Trophoblast cell (in vitro differentiated cells and primary cell): Measurements from ENCODE around the gene EPN1. TPM values are rescaled to one million over a fixed set of nuclear protein-coding genes. Genes with fewer than 3 reads are reported as not detected.
A peak's percentile ranks its signal among the peaks of the same experiment; 100 is the strongest.

ENCODE experiments used
- DNase-seq, 2 donors: peaks; one replicate each; pipeline ENCODE4 v3.0.0-alpha.2; 2016
- H2AFZ ChIP-seq: 2 replicates; pipeline ENCODE4 v1.6.1; 2013; ENCODE audit warnings: low read length, moderate library complexity, mild to moderate bottlenecking; ENCODE audit not compliant: insufficient read depth, poor library complexity
- H2AK5ac ChIP-seq: 2 replicates; pipeline ENCODE4 v1.6.1; 2013; ENCODE audit warnings: mild to moderate bottlenecking, low read length
- H2BK120ac ChIP-seq: 2 replicates; pipeline ENCODE4 v1.6.1; 2013; ENCODE audit warnings: low read length, mild to moderate bottlenecking, moderate library complexity; ENCODE audit not compliant: insufficient read depth, poor library complexity
- H2BK12ac ChIP-seq: 2 replicates; pipeline ENCODE4 v1.6.1; 2013; ENCODE audit warnings: mild to moderate bottlenecking, low read length, moderate library complexity
- H2BK5ac ChIP-seq: 2 replicates; pipeline ENCODE4 v1.6.1; 2013; ENCODE audit warnings: low read length, low read depth, moderate library complexity, mild to moderate bottlenecking; ENCODE audit not compliant: poor library complexity
- H3K14ac ChIP-seq: 2 replicates; pipeline ENCODE4 v1.6.1; 2013; ENCODE audit warnings: mild to moderate bottlenecking, low read length
- H3K18ac ChIP-seq: 2 replicates; pipeline ENCODE4 v1.6.1; 2013; ENCODE audit warnings: mild to moderate bottlenecking, low read length
- H3K23ac ChIP-seq: 2 replicates; pipeline ENCODE4 v1.6.1; 2013; ENCODE audit warnings: low read length
- H3K27ac ChIP-seq: 2 replicates; pipeline ENCODE4 v1.5.1; 2013; ENCODE audit warnings: low read depth, mild to moderate bottlenecking, inconsistent platforms, low read length, moderate library complexity
- H3K27me3 ChIP-seq: 2 replicates; pipeline ENCODE4 v1.6.1; 2013; ENCODE audit warnings: inconsistent platforms, mild to moderate bottlenecking, low read length, moderate library complexity; ENCODE audit not compliant: insufficient read depth
- H3K36me3 ChIP-seq, 2 experiments: 1 replicate in 1 of 2; 2 replicates in 1 of 2; pipeline ENCODE4 v1.6.1; 2013; ENCODE audit warnings: low read length in 2 of 2, mild to moderate bottlenecking in 2 of 2, moderate library complexity in 1 of 2; ENCODE audit not compliant: insufficient read depth in 2 of 2, control insufficient read depth in 1 of 2
- H3K4ac ChIP-seq: 2 replicates; pipeline ENCODE4 v1.6.1; 2013; ENCODE audit warnings: low read depth, mild to moderate bottlenecking, low read length, moderate library complexity
- H3K4me1 ChIP-seq, 2 experiments: 1 replicate in 1 of 2; 2 replicates in 1 of 2; pipeline ENCODE4 v1.6.1; 2013; ENCODE audit warnings: low read length in 2 of 2, mild to moderate bottlenecking in 2 of 2, moderate library complexity in 1 of 2; ENCODE audit not compliant: insufficient read depth in 2 of 2, control insufficient read depth in 1 of 2
- H3K4me2 ChIP-seq: 2 replicates; pipeline ENCODE4 v1.6.1; 2013; ENCODE audit warnings: inconsistent platforms, mild to moderate bottlenecking, low read length, moderate library complexity
- H3K4me3 ChIP-seq: 2 replicates; pipeline ENCODE4 v1.5.1; 2013; ENCODE audit warnings: mild to moderate bottlenecking, low read depth, low read length, inconsistent platforms
- H3K79me1 ChIP-seq: one replicate; pipeline ENCODE4 v1.6.1; 2013; ENCODE audit warnings: low read length
- H3K79me2 ChIP-seq: 2 replicates; pipeline ENCODE4 v1.6.1; 2013; ENCODE audit warnings: low read length, mild to moderate bottlenecking; ENCODE audit not compliant: control insufficient read depth, insufficient read depth, poor library complexity
- H3K9ac ChIP-seq: 2 replicates; pipeline ENCODE4 v1.6.1; 2013; ENCODE audit warnings: mild to moderate bottlenecking, low read length
- H3K9me3 ChIP-seq: 2 replicates; pipeline ENCODE4 v1.6.1; 2013; ENCODE audit warnings: low read depth, mild to moderate bottlenecking, control low read depth, inconsistent platforms, low read length; ENCODE audit not compliant: insufficient read depth
- H4K12ac ChIP-seq: 2 replicates; pipeline ENCODE4 v1.6.1; 2013; ENCODE audit warnings: low read depth, mild to moderate bottlenecking, low read length, moderate library complexity
- H4K8ac ChIP-seq: 2 replicates; pipeline ENCODE4 v1.6.1; 2013; ENCODE audit warnings: low read depth, mild to moderate bottlenecking, low read length, moderate library complexity
- H4K91ac ChIP-seq: one replicate; pipeline ENCODE4 v1.6.1; 2013; ENCODE audit warnings: low read depth, mild to moderate bottlenecking, low read length, moderate library complexity
- WGBS: extraction: QIAGEN DNeasy Blood & Tissue Kit; methylation state at CpG from one replicate; pipeline ENCODE4 v1.1.7; 2013; ENCODE audit warnings: missing lambda C conversion rate; ENCODE audit not compliant: insufficient read length, insufficient coverage; ENCODE audit errors: extremely low coverage; 5-methylcytosine and 5-hydroxymethylcytosine counted together
- polyA plus RNA-seq: library from polyadenylated mRNA; stranded (reverse); fragments of 200-250 nt; gene quantifications from 2 replicates; pipeline ENCODE4 v1.2.3, GENCODE V29; 2013

The EPN1 gene
- polyA plus RNA-seq: 99.8 and 104 TPM in 2 replicates

DNA sequence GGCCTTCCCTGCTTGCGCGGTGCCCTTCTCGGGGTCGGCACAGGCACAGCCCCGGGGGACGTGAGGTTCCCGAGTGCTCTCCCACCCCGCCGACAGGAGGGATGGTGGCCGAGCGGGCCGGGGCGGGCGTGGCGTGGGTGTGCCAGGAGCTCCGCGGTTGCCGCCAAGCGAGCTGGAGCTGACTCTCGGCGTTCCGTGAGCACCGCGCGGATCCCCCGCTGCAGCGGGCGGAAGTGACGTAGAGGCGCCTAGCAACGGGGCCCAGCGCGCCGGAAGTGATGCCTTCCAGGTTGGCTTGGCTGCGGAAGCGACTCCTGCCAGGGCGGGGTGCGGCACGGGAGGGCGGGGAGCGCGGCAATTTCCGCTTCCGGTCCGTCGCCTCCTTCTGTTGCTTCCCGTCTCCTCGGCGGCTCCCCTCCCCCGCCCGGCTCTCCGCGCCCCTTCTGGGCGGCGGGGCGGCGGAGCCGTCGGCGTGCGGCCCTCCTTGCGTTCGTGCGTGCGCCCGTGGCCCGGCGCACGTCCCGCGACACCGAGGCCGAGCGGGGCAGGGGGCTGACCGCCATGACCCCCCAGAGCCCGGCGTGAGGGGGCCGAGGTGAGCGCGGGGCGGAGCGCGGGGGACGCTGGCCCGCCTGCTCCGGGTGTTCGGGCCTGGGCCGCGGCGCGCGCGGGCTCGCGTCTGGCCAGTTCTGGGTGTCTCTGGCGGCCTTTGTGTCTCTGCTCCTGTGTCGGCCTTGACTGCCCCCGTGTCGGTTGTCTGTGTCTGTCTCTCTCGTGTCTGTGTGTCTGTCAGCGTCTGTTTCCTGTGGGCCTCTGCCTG is at the start of gene EPN1:
TSS of gene EPN1 (plus strand) at position 386 of the 820 bp plus-strand sequence. CDS start 3,402 bp downstream, outside the sequence.
- Histone ChIP-seq H3K4me3 (peak within 1 kb of the TSS; percentile 98), H4K8ac (peak within 1 kb of the TSS; percentile 95), H2BK5ac (peak within 1 kb of the TSS; percentile 87), H3K36me3 (peaks cover 45 to 56% of the 10 kb centered on the region in 2 experiments), H3K4me2 (peak within 1 kb of the TSS; percentile 78), H3K9ac (peak within 1 kb of the TSS; percentile 98), H2AFZ (peak within 1 kb of the TSS; percentile 88), H4K12ac (peak within 1 kb of the TSS; percentile 93), H3K79me2 (peaks cover 9% of the 10 kb centered on the region), H2BK12ac (no peak within 1 kb of the TSS), H3K27ac (peak within 1 kb of the TSS; percentile 61), H2BK120ac (peak within 1 kb of the TSS; percentile 84), H4K91ac (peak within 1 kb of the TSS; percentile 93), H3K18ac (peak within 1 kb of the TSS; percentile 99), H3K79me1 (peaks cover 4% of the 10 kb centered on the region), H3K27me3 (no peaks in the 10 kb centered on the region), H3K9me3 (peaks cover 2% of the 10 kb centered on the region), H3K23ac (peak within 1 kb of the TSS; percentile 55), H3K4me1 (peaks cover 0 to 3% of the 10 kb centered on the region in 2 experiments), H3K14ac (peak within 1 kb of the TSS; percentile 95), H3K4ac (peak within 1 kb of the TSS; percentile 89), H2AK5ac (peak within 1 kb of the TSS; percentile 60)
- WGBS: no CpG with 5 or more reads among the region's 101 CpGs
- peak; percentile 98 for DNase-seq

DNA sequence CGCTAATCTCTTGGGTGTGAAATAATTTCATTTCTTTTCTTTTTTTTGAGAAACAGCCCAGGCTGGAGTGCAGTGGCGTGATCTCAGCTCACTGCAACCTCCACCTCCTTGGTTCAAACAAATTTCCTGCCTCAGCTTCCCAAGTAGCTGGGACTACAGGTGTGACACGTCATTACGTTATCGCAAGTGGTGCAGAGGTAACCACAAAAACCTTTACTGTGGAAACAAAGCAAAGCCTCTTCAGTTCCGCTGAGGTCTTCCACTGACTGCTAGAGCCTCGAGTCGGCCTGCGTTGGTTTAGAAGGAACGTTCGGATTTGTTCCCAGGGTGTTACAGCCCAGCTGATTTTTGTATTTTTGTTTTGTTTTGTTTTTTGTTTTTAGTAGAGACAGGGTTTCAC is 48.7 kb upstream of the EPN1 start:
- H3K79me2 ChIP-seq: peaks cover 5% of the 10 kb centered on the region
- no peak overlapping the region for H2AK5ac ChIP-seq
- H4K12ac ChIP-seq: no peak overlapping the region
- no peak overlapping the region for H2BK12ac ChIP-seq
- peaks cover 5% of the 10 kb centered on the region for H3K9me3 ChIP-seq
- no peak overlapping the region for H2BK120ac ChIP-seq
- H3K4me3 ChIP-seq: no peak overlapping the region
- no peak overlapping the region for H4K8ac ChIP-seq
- H3K14ac ChIP-seq: no peak overlapping the region
- H3K36me3 ChIP-seq: peaks cover 7 to 10% of the 10 kb centered on the region in 2 experiments
- DNase-seq: no peak
- H2AFZ ChIP-seq: no peak overlapping the region
- H4K91ac ChIP-seq: no peak overlapping the region
- peaks cover 3% of the 10 kb centered on the region in 2 experiments for H3K4me1 ChIP-seq
- H3K9ac ChIP-seq: no peak overlapping the region
- no peak overlapping the region for H3K4ac ChIP-seq
- no CpG with 5 or more reads among the region's 11 CpGs for WGBS
- peaks cover 5% of the 10 kb centered on the region for H3K79me1 ChIP-seq
- no peaks in the 10 kb centered on the region for H3K27me3 ChIP-seq
- H3K27ac ChIP-seq: no peak overlapping the region
- H3K23ac ChIP-seq: no peak overlapping the region
- no peak overlapping the region for H2BK5ac ChIP-seq
- no peak overlapping the region for H3K18ac ChIP-seq
- H3K4me2 ChIP-seq: no peak overlapping the region

DNA sequence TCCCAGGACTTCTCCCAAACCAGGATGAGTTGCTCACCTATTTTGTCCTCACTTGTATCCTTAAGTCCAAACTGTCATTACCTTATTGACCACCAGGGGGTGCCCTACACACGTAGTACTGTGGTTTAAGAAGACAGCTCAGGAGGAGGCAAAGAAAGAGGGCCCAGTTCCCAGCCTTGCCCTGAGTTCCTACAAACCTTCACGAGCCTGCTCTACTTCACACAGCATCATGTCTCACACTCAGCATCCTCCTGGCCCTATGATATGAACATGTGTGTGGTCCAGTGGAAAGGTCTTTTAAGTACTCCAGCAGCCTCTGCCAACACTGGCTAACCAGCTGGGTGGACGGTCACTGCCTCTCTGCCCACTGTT is 42.6 kb upstream of the EPN1 start:
- H3K27ac ChIP-seq: no peak overlapping the region
- no peak overlapping the region for H3K4ac ChIP-seq
- H2BK120ac ChIP-seq: no peak overlapping the region
- no peak overlapping the region for H3K14ac ChIP-seq
- H3K27me3 ChIP-seq: no peaks in the 10 kb centered on the region
- no peak overlapping the region for H4K8ac ChIP-seq
- no CpG with 5 or more reads among the region's 3 CpGs for WGBS
- H3K18ac ChIP-seq: no peak overlapping the region
- H2AK5ac ChIP-seq: no peak overlapping the region
- no peak overlapping the region for H3K23ac ChIP-seq
- peak overlapping the region; percentile 32 for H3K4me3 ChIP-seq
- H2BK12ac ChIP-seq: no peak overlapping the region
- no peak overlapping the region for H2AFZ ChIP-seq
- no peak overlapping the region for H2BK5ac ChIP-seq
- peak; percentile 96 to 100 for DNase-seq
- no peak overlapping the region for H3K9ac ChIP-seq
- peaks cover 0 to 3% of the 10 kb centered on the region in 2 experiments for H3K36me3 ChIP-seq
- no peak overlapping the region for H3K4me2 ChIP-seq
- H3K4me1 ChIP-seq: peaks cover 11 to 14% of the 10 kb centered on the region in 2 experiments
- H4K91ac ChIP-seq: no peak overlapping the region
- H3K79me1 ChIP-seq: peaks cover 6% of the 10 kb centered on the region
- H3K9me3 ChIP-seq: no peaks in the 10 kb centered on the region
- H4K12ac ChIP-seq: no peak overlapping the region
- peaks cover 11% of the 10 kb centered on the region for H3K79me2 ChIP-seq

DNA sequence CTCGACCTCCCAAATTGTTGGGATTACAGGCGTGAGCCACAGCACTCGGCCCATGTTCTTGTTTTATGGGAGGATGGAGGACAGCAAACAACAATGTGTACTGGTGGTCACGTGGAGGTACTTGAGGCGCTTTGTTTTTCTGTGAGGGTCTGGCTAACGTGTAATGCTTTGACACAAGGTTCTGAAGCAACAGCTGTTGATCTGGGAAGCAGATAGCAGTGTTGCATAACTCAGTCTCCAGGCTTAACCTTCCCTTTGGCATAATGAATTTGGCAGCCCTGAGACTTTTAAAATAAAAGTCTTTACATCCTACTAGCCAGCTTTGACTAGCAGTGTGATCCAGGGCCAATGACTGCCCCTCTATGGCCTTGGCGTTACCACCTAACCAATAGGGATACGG is 41.2 kb upstream of the EPN1 start:
- Histone ChIP-seq H3K27me3 (no peaks in the 10 kb centered on the region), H4K91ac (no peak overlapping the region), H3K9ac (no peak overlapping the region), H4K8ac (peak overlapping the region; percentile 76), H3K18ac (no peak overlapping the region), H3K4ac (no peak overlapping the region), H3K27ac (no peak overlapping the region), H3K4me3 (no peak overlapping the region), H3K4me1 (peaks cover 11 to 14% of the 10 kb centered on the region in 2 experiments), H3K36me3 (peaks cover 4 to 7% of the 10 kb centered on the region in 2 experiments), H3K14ac (no peak overlapping the region), H2BK5ac (no peak overlapping the region), H2AFZ (no peak overlapping the region), H2AK5ac (no peak overlapping the region), H3K79me1 (peaks cover 6% of the 10 kb centered on the region), H2BK12ac (no peak overlapping the region), H3K23ac (no peak overlapping the region), H3K79me2 (peaks cover 11% of the 10 kb centered on the region), H2BK120ac (no peak overlapping the region), H3K9me3 (no peaks in the 10 kb centered on the region), H4K12ac (no peak overlapping the region), H3K4me2 (no peak overlapping the region)
- WGBS: no CpG with 5 or more reads among the region's 8 CpGs
- peak in 1 of 2 donors; percentile 33 for DNase-seq
